ENCODE data around the gene DUSP9. TPM values are rescaled to one million over a fixed set of nuclear protein-coding genes. Genes with fewer than 3 reads are reported as not detected.
"Not testable (repeated sequence)": the region's sequence is repeated elsewhere in the genome, so short reads cannot be mapped to it uniquely, and the experiment has no call there.

Gene DUSP9
- total RNA-seq, 3 donors from 2014 or later: not detected

DNA sequence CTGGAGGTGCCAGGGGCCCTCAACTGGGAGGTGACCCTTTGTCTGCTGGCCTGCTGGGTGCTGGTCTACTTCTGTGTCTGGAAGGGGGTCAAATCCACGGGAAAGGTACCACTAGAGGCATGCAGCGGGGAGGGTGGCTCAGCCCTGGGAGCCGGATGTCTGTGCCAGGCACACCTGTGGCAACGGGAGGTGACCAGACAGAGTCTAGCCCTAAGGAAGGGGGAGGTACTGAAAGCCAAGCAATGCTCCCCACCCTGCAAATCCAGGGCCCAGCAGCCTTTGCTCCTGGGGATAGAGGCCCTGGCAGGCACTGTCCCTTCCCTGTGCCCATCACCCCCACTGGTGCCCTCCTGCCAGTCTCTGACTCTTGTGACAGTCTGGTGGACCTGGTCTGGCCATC is 45.0 kb downstream of the DUSP9 start:
- Histone ChIP-seq H3K36me3 (ENCODE audit: low read depth) (no peaks in the 10 kb centered on the region), H3K4me1 (ENCODE audit: low read depth) (no peaks in the 10 kb centered on the region), H3K9me3 (no peaks in the 10 kb centered on the region), H3K4me3 (no peak overlapping the region)
- ATAC-seq (no peak), DNase-seq (no peak)
- intact Hi-C loops (cut with DNase I, micrococcal nuclease): no loop called here
- TF ChIP-seq, protein P1, sequence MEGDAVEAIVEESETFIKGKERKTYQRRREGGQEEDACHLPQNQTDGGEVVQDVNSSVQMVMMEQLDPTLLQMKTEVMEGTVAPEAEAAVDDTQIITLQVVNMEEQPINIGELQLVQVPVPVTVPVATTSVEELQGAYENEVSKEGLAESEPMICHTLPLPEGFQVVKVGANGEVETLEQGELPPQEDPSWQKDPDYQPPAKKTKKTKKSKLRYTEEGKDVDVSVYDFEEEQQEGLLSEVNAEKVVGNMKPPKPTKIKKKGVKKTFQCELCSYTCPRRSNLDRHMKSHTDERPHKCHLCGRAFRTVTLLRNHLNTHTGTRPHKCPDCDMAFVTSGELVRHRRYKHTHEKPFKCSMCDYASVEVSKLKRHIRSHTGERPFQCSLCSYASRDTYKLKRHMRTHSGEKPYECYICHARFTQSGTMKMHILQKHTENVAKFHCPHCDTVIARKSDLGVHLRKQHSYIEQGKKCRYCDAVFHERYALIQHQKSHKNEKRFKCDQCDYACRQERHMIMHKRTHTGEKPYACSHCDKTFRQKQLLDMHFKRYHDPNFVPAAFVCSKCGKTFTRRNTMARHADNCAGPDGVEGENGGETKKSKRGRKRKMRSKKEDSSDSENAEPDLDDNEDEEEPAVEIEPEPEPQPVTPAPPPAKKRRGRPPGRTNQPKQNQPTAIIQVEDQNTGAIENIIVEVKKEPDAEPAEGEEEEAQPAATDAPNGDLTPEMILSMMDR (IDR thresholded peaks at IDR 0.05): no peak

DNA sequence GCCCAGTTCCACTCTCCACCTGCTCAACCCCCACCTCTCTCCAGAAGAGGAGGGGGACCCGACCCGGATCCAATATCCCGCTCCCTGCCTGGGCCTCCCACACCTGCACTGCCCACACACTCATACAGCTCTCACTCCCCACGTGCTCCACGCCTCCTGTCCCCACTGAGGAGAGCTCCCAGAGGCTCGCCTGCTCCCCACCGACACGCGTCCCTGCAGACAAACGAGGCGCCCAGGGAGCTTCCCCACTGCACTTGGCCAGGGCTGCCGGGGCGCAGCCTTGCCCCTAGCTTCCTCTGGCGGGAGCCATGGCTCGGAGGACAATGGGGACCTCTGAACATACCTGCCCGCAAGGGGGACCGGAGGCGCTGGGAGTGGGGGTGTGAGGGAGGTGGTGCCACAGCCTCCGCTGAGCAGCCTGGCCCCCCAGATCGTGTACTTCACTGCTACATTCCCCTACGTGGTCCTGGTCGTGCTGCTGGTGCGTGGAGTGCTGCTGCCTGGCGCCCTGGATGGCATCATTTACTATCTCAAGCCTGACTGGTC is 45.7 kb downstream of the DUSP9 start:
- H3K4me3 ChIP-seq: no peak overlapping the region
- no peaks in the 10 kb centered on the region for H3K4me1 ChIP-seq (ENCODE audit: low read depth)
- H3K9me3 ChIP-seq: no peaks in the 10 kb centered on the region
- ATAC-seq (no peak), DNase-seq (peak in 1 of 3 donors; percentile 49)
- H3K36me3 ChIP-seq (ENCODE audit: low read depth): no peaks in the 10 kb centered on the region
- TF ChIP-seq, protein P1 (IDR thresholded peaks at IDR 0.05): no peak
- intact Hi-C loops (cut with DNase I, micrococcal nuclease): no loop called here

DNA sequence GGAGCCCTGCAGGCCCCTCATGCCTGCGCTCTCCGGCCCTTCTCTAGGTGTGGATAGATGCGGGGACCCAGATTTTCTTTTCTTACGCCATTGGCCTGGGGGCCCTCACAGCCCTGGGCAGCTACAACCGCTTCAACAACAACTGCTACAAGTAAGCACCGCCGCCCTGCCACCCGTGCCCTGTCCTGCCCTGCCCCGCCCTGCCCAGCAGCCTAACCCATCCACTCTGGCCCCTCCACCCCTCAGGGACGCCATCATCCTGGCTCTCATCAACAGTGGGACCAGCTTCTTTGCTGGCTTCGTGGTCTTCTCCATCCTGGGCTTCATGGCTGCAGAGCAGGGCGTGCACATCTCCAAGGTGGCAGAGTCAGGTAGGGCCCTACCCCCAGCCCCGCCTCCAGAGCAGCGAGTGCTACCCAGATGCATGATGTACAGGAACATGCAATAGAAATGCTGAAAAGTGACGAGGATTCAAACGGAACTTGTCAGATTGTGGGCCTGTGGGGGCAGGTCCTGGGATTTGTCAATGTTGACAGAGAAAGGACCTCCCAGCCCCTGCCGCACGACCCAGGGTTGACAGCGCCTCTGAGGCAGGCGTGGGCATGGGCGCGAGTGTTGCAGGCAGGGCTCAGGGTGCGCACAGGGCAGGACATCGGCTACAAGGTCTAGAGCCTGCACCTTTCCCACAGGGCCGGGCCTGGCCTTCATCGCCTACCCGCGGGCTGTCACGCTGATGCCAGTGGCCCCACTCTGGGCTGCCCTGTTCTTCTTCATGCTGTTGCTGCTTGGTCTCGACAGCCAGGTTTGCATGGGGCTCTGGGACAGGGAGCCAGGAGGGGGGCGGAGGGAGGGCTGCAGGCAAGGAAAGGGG is 46.4 kb downstream of the DUSP9 start:
- intact Hi-C loops (cut with DNase I, micrococcal nuclease): no loop called here
- H3K9me3 ChIP-seq: no peaks in the 10 kb centered on the region
- H3K4me1 ChIP-seq (ENCODE audit: low read depth): peaks cover 2% of the 10 kb centered on the region
- no peak overlapping the region for H3K4me3 ChIP-seq
- TF ChIP-seq, protein P1 (IDR thresholded peaks at IDR 0.05): no peak
- DNase-seq (peak in 1 of 3 donors; percentile 47), ATAC-seq (no peak)
- H3K36me3 ChIP-seq (ENCODE audit: low read depth): no peaks in the 10 kb centered on the region

DNA sequence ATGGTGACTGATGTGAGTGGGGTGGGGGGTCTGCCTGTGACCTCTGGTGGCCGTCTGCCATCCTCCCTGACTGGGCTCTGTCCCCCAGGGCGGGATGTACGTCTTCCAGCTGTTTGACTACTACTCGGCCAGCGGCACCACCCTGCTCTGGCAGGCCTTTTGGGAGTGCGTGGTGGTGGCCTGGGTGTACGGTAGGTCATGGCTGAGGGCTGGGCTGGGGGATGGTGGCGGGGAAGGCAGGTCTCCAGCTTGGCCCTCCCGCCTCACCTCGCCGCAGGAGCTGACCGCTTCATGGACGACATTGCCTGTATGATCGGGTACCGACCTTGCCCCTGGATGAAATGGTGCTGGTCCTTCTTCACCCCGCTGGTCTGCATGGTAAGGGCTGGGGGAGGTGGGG is 47.3 kb downstream of the DUSP9 start:
- intact Hi-C loops (cut with DNase I, micrococcal nuclease); ATAC-seq: not testable (repeated sequence)

DNA sequence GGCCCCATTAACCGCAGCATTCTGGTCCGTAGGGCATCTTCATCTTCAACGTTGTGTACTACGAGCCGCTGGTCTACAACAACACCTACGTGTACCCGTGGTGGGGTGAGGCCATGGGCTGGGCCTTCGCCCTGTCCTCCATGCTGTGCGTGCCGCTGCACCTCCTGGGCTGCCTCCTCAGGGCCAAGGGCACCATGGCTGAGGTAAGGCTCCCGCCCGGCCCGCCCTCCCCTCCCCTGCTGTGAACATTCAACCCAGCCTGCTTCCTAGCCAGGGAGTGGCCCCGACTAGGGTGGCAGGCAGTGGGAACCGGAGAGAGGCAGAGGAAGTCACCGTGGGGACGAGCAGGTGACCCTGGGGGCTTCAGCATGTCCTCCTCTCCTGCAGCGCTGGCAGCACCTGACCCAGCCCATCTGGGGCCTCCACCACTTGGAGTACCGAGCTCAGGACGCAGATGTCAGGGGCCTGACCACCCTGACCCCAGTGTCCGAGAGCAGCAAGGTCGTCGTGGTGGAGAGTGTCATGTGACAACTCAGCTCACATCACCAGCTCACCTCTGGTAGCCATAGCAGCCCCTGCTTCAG is 47.8 kb downstream of the DUSP9 start:
- Histone ChIP-seq H3K36me3 (ENCODE audit: low read depth) (no peaks in the 10 kb centered on the region), H3K4me3 (no peak overlapping the region), H3K4me1 (ENCODE audit: low read depth) (peaks cover 5% of the 10 kb centered on the region), H3K9me3 (no peaks in the 10 kb centered on the region)
- TF ChIP-seq, protein P1 (IDR thresholded peaks at IDR 0.05): no peak
- peak; percentile 27 for ATAC-seq
- no peak for DNase-seq
- intact Hi-C loops (cut with DNase I, micrococcal nuclease): no loop called here

More for the DNA sequence above, 47.3 kb downstream of the DUSP9 start:
- not testable (repeated sequence) for DNase-seq; H3K4me3 ChIP-seq; H3K9me3 ChIP-seq; H3K4me1 ChIP-seq (ENCODE audit: low read depth); H3K36me3 ChIP-seq (ENCODE audit: low read depth)

DNA sequence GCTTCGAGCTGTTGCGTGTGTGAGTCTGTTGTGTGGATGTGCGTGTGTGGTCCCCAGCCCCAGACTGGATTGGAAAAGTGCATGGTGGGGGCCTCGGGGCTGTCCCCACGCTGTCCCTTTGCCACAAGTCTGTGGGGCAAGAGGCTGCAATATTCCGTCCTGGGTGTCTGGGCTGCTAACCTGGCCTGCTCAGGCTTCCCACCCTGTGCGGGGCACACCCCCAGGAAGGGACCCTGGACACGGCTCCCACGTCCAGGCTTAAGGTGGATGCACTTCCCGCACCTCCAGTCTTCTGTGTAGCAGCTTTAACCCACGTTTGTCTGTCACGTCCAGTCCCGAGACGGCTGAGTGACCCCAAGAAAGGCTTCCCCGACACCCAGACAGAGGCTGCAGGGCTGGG is 49.1 kb downstream of the DUSP9 start:
- Histone ChIP-seq H3K4me1 (ENCODE audit: low read depth) (peaks cover 9% of the 10 kb centered on the region), H3K36me3 (ENCODE audit: low read depth) (no peaks in the 10 kb centered on the region), H3K9me3 (no peaks in the 10 kb centered on the region), H3K4me3 (no peak overlapping the region)
- intact Hi-C loops (cut with DNase I, micrococcal nuclease): no loop called here
- no peak for ATAC-seq
- TF ChIP-seq, protein P1 (IDR thresholded peaks at IDR 0.05): no peak
- no peak for DNase-seq

DNA sequence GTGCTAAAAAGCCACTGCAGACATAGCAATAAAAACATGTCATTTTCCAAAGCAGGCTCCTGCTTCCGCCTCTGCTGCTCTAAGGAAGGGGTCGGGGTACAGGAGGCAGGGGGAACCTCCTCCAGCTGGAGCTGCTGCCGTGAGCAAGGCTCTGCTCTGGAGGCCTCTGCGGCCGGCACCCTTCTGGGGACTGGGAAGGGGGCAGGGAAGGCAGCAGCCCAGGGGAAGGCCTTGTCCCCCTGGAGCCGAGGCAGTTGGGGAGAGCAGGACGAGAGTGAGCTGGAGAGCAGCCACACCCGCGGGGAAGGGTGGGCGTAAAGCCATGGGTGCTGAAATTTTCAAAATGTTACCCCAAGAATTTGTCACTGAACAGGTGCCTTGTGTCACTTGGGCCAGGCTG is 49.5 kb downstream of the DUSP9 start:
- intact Hi-C loops (cut with DNase I, micrococcal nuclease); H3K36me3 ChIP-seq (ENCODE audit: low read depth); DNase-seq; ATAC-seq; H3K9me3 ChIP-seq; H3K4me1 ChIP-seq (ENCODE audit: low read depth); H3K4me3 ChIP-seq: not testable (repeated sequence)

DNA sequence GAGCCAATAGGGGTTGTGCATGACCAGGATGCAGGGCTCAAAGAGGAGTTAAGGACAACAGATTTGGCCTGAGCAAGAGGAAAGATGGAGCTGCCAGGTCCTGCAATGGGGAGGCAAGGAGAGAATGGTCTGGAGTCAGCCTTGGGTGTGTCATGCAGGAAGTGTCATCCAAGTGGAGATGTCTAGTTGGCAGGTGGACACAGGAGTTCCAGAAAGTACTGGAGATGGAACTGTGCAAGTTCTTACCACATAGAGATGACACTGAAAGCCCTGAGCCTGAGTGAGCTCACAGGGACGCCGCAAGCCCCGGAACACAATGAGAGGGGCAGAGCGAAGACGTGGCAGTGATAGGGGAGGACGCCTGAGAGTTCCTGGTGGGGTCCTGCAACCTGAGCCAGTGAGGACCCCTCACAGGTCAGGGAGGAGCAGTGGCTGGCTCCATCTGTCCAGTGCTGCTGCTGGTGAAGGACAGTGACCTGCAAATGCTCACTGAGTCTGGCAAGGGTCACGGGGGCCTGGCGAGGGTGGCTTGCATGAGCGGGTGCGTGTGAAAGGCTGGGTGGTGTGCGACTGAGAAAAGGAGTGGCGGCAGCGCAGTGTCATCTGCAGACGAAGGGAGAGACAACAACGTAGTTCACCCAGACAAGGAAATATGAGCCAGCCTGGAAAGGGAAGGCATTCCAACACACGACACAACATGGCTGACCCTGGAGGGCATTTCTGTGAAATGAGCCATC is 50.2 kb downstream of the DUSP9 start:
- H3K9me3 ChIP-seq; DNase-seq; ATAC-seq; H3K4me3 ChIP-seq; intact Hi-C loops (cut with DNase I, micrococcal nuclease); H3K36me3 ChIP-seq (ENCODE audit: low read depth); H3K4me1 ChIP-seq (ENCODE audit: low read depth): not testable (repeated sequence)

Measured in mucosa of descending colon (tissue), 3 donors.